GM20000 (cell line): ENCODE measurements around the gene NR1D1.

ENCODE experiments used
- DNase-seq: peaks from one replicate; pipeline ENCODE4 v3.0.0; 2012; ENCODE audit warnings: low spot score
- CTCF ChIP-seq: IDR thresholded peaks from 2 replicates; pipeline ENCODE4 v1.5.1; 2012; ENCODE audit warnings: mild to moderate bottlenecking, control low read depth; ENCODE audit errors: extremely low read depth, missing control alignments

Gene NR1D1

DNA sequence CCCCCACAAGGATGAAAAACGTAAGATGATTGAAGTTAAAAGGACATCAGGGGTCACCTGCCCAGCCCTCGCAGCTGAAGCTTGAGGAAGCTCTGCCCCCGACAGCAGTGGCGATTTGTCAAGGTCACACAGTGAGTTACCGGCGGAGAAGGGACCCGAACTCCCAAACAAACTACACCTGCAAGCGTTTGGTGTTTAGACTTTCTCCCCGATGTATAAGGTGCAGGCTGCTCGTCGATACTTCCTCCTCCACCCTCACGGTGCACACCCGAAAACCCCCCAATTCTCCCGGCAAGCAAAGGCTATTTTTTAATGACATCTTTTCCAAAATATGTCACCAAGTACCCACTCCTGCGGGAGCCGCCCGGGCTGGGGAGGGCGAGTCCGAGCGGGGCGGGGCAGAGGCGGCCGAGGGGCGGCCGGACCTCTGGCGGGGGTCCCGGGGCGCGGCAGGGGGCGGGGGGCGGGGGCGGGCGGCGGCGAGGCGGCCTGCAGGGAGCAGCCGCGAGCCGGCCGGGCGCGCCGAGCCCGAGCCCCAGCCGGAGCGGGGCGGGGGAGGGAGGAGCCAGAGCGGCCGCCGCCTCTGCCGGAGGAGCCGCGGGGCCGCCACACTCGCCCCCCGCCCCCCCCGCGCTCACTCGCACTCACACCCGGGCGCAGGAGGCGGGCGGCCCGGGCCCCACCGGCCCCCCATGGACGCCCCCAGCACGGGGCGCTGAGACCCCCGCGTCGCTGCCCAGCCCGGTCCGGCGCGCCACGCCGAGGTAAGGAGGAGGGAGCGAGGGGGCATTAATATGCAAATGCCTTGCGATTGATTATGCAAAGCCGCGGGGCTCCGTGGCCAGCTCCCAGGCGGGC, 37.8 kb downstream of the NR1D1 start, which contains the start of gene THRA:
TSS of gene THRA (plus strand) at position 637 of the 858 bp plus-strand sequence. CDS start 11,524 bp downstream, outside the sequence.
- TF ChIP-seq CTCF = no peak
- peak; percentile 95 for DNase-seq

- no peak for DNase-seq
- TF ChIP-seq CTCF = no peak
Measured at GRCh38 chr17:40061609-40062038, 38.8 kb downstream of the NR1D1 start.

GRCh38 chr17:40060887-40061608, 39.3 kb downstream of the NR1D1 start:
- no peak for TF ChIP-seq CTCF
- DNase-seq = no peak

GRCh38 chr17:40059729-40060475, 40.5 kb downstream of the NR1D1 start:
- no peak for TF ChIP-seq CTCF
- no peak for DNase-seq

DNA sequence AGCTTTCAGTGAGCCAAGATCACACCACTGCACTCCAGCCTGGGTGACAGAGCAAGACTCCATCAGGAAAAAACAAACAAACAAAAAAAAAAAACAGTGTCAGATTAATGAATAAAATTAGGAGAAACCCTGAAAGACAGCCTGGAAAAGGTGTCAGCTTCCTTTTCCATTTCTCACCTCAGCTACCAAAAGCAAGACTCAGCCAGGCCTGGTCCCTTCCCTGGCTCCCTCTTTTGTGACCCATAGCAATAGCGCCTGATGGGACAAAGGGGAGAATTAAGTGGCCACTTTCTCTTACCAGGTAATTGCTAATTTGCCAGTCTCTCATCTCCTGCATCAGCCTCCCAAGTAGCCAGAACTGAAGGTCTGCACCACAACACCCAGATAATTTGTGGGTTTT, 41.5 kb downstream of the NR1D1 start:
- no peak for DNase-seq
- no peak for TF ChIP-seq CTCF

DNA sequence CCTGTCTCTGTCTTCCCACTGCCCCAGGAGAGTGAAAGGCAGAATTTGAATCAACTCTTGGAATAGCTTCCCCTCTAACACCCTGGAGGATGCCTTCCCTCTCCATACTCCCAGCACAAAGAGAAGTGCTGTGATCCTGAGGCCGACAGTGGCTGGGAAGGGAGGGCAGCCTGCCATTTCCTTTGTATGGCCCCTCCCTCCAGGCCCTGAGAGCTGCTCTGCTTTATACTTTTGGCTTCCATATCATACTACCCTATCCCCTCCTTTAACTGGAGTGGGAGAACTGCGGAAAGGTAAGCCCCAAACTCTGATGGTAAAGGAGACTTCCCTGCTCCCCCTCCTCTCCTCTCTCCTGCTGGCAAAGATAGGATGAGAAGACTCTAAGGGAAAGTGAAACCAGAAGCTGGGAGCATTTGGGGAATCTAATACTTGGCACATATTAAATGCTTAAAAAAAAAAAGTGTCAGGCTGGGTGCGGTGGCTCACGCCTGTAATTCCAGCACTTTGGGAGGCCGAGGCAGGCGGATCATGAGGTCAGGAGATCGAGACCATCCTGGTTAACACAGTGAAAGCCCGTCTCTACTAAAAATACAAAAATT, 42.1 kb downstream of the NR1D1 start:
- DNase-seq = no peak

More for the DNA sequence above, 42.1 kb downstream of the NR1D1 start:
- no peak for TF ChIP-seq CTCF
